Panc1 (cell line): Measurements from ENCODE around the gene CXCR6. TPM values are rescaled to one million over a fixed set of nuclear protein-coding genes. Genes with fewer than 3 reads are reported as not detected.

Experiments
- ATAC-seq: fragments of 200-7000 bp; cut with Tn5 transposase; 2 replicates; pipeline ENCODE4 v1.9.1; 2020; ENCODE audit warnings: mild to moderate bottlenecking, moderate library complexity
- BruUV-seq: library from RNA; stranded (reverse); fragments of 400-500 nt; replicated peaks from 2 replicates; lab custom pipeline; 2021; lab: Mats Ljungman, UMichigan
- CTCF ChIA-PET: fragments of 300-600 bp; sonication (Branson Sonifier 250); formaldehyde crosslinking; loops from one replicate; lab custom pipeline; 2022; ENCODE audit warnings: antibody characterized with exemption; lab: Charles Lee
- POLR2A ChIA-PET: fragments of 300-600 bp; sonication (Branson Sonifier 250); formaldehyde crosslinking; loops from one replicate; lab custom pipeline; 2022; ENCODE audit warnings: antibody characterized with exemption; lab: Charles Lee
- DNase-seq: peaks from one replicate; pipeline ENCODE4 v3.0.0-alpha.2; 2010; ENCODE audit warnings: low read depth, low spot score
- H3K27ac ChIP-seq: 2 replicates; pipeline ENCODE4 v1.5.1; 2011; ENCODE audit warnings: mild to moderate bottlenecking, low read length, inconsistent platforms
- H3K27me3 ChIP-seq: fragments of 200-500 bp; sonication (Bioruptor generic); 2 replicates; pipeline ENCODE4 v1.6.0; 2014; ENCODE audit warnings: low read length, inconsistent platforms; ENCODE audit not compliant: control insufficient read depth, insufficient read depth
- H3K36me3 ChIP-seq: fragments of 200-500 bp; sonication (Bioruptor generic); 2 replicates; pipeline ENCODE4 v1.5.1; 2014; ENCODE audit warnings: inconsistent platforms, mild to moderate bottlenecking, low read length, moderate library complexity; ENCODE audit not compliant: control insufficient read depth, insufficient read depth
- H3K4me1 ChIP-seq: 2 replicates; pipeline ENCODE4 v1.5.1; 2011; ENCODE audit warnings: inconsistent platforms, mild to moderate bottlenecking, low read length, moderate library complexity; ENCODE audit not compliant: control insufficient read depth, insufficient read depth
- H3K4me3 ChIP-seq, 2 experiments: 2 replicates each; pipeline ENCODE4 v1.5.1; 2011 to 2012; ENCODE audit warnings: low read depth in 2 of 2, low read length in 2 of 2, mild to moderate bottlenecking in 2 of 2, inconsistent platforms in 1 of 2, moderate library complexity in 1 of 2
- H3K9me3 ChIP-seq: fragments of 200-500 bp; sonication (Bioruptor generic); 2 replicates; pipeline ENCODE4 v1.5.1; 2014; ENCODE audit warnings: low read depth, mild to moderate bottlenecking, inconsistent platforms, low read length, moderate library complexity; ENCODE audit not compliant: control insufficient read depth, insufficient read depth
- CTCF ChIP-seq: fragments of 450-650 bp; IDR thresholded peaks from 2 replicates; pipeline ENCODE4 v1.5.1; 2017; ENCODE audit warnings: mild to moderate bottlenecking
- POLR2AphosphoS5 ChIP-seq: IDR thresholded peaks from 2 replicates; pipeline ENCODE4 v1.6.1; 2012; ENCODE audit warnings: mild to moderate bottlenecking, low read depth, low read length, moderate library complexity
- REST ChIP-seq, 2 experiments: IDR thresholded peaks; 2 replicates each; pipeline ENCODE4 v1.6.1; 2011 to 2012; ENCODE audit warnings: low read depth in 2 of 2, control low read depth in 1 of 2, low read length in 1 of 2, mild to moderate bottlenecking in 1 of 2, moderate library complexity in 1 of 2; ENCODE audit not compliant: insufficient read depth in 1 of 2
- SIN3A ChIP-seq: IDR thresholded peaks from 2 replicates; pipeline ENCODE4 v1.6.1; 2012; ENCODE audit warnings: low read depth, mild to moderate bottlenecking, low read length, moderate library complexity, borderline replicate concordance; ENCODE audit not compliant: insufficient read depth
- TCF7L2 ChIP-seq: IDR thresholded peaks from 2 replicates; pipeline ENCODE4 v1.6.1; 2011; ENCODE audit warnings: mild to moderate bottlenecking, low read depth, low read length, inconsistent platforms
- in situ Hi-C: cut with HindIII; loops from 2 replicates; pipeline ENCODE4 v1.10.0; 2016; ENCODE audit warnings: low sequenced_read_pairs, low pct_unique_long_range_greater_than_20kb
- intact Hi-C: fragments of 100-400 bp; cut with micrococcal nuclease; formaldehyde crosslinking; loops from one replicate; pipeline ENCODE4 v1.10.0; 2022; ENCODE audit not compliant: unreplicated experiment
- total RNA-seq: library from RNA; stranded (reverse); gene quantifications from one replicate; pipeline ENCODE4 v1.2.1, GENCODE V29; 2021; ENCODE audit not compliant: unreplicated experiment

CXCR6 gene
- total RNA-seq, 1 experiment from 2014 or later = not detected

- in situ Hi-C loops (no loop called here), intact Hi-C loops (no loop called here)
- CTCF ChIA-PET = no interaction called here
- H3K4me3 ChIP-seq = no peak overlapping the region
- no peak for ATAC-seq
- DNase-seq = no peak
- TF ChIP-seq CTCF = no peak
- no peak for TF ChIP-seq SIN3A
- no peak for TF ChIP-seq REST (IDR thresholded peaks at IDR 0.05; ENCODE audit: insufficient read depth in 1 of 2, low read depth in 2 of 2, low read length in 1 of 2)
- no peaks in the 10 kb centered on the region for H3K9me3 ChIP-seq
- H3K4me1 ChIP-seq = no peaks in the 10 kb centered on the region
- no peaks in the 10 kb centered on the region for H3K36me3 ChIP-seq
- no peak overlapping the region for H3K27ac ChIP-seq
- BruUV-seq = no TSS peak
- POLR2A ChIA-PET = no interaction called here
- H3K27me3 ChIP-seq = no peaks in the 10 kb centered on the region
Measured at GRCh38 chr3:45912435-45912834, 30.8 kb upstream of the CXCR6 start.

- BruUV-seq = no TSS peak
- H3K9me3 ChIP-seq = no peaks in the 10 kb centered on the region
- TF ChIP-seq REST (IDR thresholded peaks at IDR 0.05; ENCODE audit: insufficient read depth in 1 of 2, low read depth in 2 of 2, low read length in 1 of 2) = no peak
- no peak for TF ChIP-seq SIN3A
- no peak for TF ChIP-seq CTCF
- no peak for TF ChIP-seq TCF7L2
- TF ChIP-seq POLR2AphosphoS5 = no peak
- no peaks in the 10 kb centered on the region for H3K4me1 ChIP-seq
- intact Hi-C loops = no loop called here
- no peak overlapping the region for H3K27ac ChIP-seq
- no peak for DNase-seq
- CTCF ChIA-PET = no interaction called here
- no peak for ATAC-seq
- POLR2A ChIA-PET = no interaction called here
- H3K4me3 ChIP-seq = no peak overlapping the region
- H3K27me3 ChIP-seq = no peaks in the 10 kb centered on the region
- in situ Hi-C loops = no loop called here
- H3K36me3 ChIP-seq = no peaks in the 10 kb centered on the region
Measured at GRCh38 chr3:45914362-45915058, 28.8 kb upstream of the CXCR6 start.
